Tibial nerve (tissue), 4 donors: Measurements from ENCODE around the gene SMYD1.

ENCODE experiments used
- CTCF ChIP-seq, 5 experiments: fragments of 200-600 bp in 3 of 5; fragments of 450-650 bp in 2 of 5; sonication (generic) in 3 of 5; IDR thresholded peaks; one replicate each; pipeline ENCODE4 v1.5.1; 2016 to 2019; ENCODE audit warnings: antibody characterized with exemption in 5 of 5, mild to moderate bottlenecking in 3 of 5, moderate library complexity in 2 of 5
- EP300 ChIP-seq, 2 donors: sonication (generic); formaldehyde crosslinking; IDR thresholded peaks; one replicate each; pipeline ENCODE4 v1.6.1; 2017; ENCODE audit warnings: antibody characterized with exemption in 2 of 2, mild to moderate bottlenecking in 1 of 2
- POLR2A ChIP-seq, 2 donors: fragments of 450-650 bp; IDR thresholded peaks; one replicate each; pipeline ENCODE4 v1.6.1; 2017; ENCODE audit warnings: antibody characterized with exemption in 2 of 2, mild to moderate bottlenecking in 2 of 2, moderate library complexity in 2 of 2

- TF ChIP-seq CTCF (IDR thresholded peaks at IDR 0.05) (no peak), EP300 (IDR thresholded peaks at IDR 0.05) (no peak), POLR2A (IDR thresholded peaks at IDR 0.05) (no peak)
Observed at GRCh38 chr2:88077080-88077479, 9.5 kb downstream of the SMYD1 start.
